GM21717 (cell line): ENCODE data around the gene POGZ.

ENCODE experiments used
- ATAC-seq: cut with Tn5 transposase; IDR thresholded peaks from one replicate; pipeline ENCODE4 v1.9.1; 2021; ENCODE audit warnings: mild to moderate bottlenecking, moderate library complexity; ENCODE audit not compliant: unreplicated experiment

Gene POGZ, protein sequence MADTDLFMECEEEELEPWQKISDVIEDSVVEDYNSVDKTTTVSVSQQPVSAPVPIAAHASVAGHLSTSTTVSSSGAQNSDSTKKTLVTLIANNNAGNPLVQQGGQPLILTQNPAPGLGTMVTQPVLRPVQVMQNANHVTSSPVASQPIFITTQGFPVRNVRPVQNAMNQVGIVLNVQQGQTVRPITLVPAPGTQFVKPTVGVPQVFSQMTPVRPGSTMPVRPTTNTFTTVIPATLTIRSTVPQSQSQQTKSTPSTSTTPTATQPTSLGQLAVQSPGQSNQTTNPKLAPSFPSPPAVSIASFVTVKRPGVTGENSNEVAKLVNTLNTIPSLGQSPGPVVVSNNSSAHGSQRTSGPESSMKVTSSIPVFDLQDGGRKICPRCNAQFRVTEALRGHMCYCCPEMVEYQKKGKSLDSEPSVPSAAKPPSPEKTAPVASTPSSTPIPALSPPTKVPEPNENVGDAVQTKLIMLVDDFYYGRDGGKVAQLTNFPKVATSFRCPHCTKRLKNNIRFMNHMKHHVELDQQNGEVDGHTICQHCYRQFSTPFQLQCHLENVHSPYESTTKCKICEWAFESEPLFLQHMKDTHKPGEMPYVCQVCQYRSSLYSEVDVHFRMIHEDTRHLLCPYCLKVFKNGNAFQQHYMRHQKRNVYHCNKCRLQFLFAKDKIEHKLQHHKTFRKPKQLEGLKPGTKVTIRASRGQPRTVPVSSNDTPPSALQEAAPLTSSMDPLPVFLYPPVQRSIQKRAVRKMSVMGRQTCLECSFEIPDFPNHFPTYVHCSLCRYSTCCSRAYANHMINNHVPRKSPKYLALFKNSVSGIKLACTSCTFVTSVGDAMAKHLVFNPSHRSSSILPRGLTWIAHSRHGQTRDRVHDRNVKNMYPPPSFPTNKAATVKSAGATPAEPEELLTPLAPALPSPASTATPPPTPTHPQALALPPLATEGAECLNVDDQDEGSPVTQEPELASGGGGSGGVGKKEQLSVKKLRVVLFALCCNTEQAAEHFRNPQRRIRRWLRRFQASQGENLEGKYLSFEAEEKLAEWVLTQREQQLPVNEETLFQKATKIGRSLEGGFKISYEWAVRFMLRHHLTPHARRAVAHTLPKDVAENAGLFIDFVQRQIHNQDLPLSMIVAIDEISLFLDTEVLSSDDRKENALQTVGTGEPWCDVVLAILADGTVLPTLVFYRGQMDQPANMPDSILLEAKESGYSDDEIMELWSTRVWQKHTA (N-terminal part only)

DNA sequence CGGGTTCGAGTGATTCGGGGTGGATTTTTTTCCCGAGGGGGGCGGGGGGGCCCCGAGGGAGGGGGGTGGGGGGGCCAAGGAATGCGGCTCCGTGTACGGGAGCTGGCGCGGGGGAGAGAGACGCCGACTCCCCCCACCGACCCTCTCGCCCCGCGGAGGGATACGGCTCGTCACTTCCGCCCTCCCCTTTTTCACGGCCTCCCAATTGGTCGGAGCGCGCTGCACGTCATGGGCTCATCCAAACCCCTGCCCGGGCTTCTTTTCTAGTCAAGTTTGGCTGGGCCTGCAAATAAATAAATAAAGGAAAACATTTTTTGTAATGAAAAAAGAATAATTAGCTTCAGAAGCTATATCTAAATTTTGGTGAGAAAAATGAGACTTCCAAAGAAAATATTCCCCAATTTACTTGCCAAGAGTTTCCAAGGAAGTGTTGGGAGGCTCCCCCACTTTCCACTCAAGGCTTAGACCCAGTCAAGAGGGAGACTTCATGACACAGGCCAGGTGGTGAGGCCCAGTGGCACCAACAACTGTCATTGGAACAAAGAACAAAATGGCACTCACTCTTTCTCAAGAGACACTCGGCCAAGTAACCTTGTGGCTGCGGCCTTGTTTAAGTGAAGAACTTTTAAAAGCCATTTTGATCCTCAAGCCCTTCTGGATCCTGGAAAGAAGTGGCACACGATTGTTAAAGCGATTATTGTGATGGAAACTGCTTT lies at the start of gene POGZ:
Gene POGZ (minus strand): TSS at position 164 of the 716 bp plus-strand sequence. CDS start 17,290 bp downstream, outside the sequence.
- ATAC-seq: peak; percentile 68

DNA sequence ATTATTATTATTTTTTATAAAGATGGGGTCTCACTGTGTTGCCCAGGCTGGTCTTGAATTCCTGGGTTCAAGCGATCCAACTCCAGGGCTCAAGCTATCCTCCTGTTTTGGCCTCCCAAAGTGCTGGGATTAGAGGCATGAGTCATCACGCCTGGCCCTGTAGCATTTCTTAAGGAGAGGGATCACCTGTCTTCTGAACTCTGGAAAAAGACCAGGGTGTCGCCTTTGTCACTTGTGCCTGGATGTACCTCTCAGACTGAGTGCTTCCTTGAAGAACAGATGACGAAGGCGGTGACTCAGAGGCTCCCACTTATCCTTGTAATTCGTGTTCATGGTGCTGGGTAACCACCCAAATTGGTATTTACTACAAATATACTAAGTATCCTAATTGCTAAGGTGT lies 49.5 kb upstream of the POGZ start:
- no peak for ATAC-seq

DNA sequence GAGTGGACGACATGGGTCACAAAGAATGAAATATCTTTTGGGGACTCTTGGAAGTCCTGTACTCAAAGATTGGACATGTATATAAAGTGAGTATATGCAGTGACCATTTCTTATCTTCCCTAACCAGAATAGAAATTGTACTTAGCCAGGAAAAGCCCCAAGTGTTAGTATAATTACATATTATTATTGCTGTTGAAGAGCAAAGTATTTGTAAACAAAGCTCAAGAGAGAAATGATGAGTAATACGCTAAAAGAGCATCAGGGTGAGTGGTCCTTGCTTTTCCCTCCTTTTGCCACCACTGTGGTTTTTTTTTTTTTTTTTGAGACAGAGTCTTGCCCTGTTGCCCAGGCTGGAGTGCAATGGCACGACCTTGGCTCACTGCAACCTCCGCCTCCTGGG lies 45.5 kb upstream of the POGZ start:
- ATAC-seq: no peak

DNA sequence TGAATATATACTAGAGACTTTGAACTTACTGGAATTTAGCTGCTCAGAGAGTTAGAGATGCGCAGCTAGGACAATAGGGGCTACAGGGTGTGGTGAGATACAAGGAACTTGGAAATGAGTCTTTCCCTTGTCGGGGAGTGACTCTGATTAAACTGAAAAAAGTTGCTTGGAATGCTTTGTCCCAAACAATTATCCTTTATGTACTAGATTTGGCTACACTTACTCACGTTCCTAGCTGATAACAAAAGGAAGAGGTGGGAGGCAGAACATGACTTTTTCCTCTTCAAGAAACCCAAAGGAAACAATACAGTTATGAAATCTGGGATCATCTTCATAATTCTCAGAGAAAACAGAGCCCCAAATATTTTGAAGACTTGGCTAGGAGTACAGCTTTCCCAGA lies 45.0 kb upstream of the POGZ start:
- no peak for ATAC-seq

DNA sequence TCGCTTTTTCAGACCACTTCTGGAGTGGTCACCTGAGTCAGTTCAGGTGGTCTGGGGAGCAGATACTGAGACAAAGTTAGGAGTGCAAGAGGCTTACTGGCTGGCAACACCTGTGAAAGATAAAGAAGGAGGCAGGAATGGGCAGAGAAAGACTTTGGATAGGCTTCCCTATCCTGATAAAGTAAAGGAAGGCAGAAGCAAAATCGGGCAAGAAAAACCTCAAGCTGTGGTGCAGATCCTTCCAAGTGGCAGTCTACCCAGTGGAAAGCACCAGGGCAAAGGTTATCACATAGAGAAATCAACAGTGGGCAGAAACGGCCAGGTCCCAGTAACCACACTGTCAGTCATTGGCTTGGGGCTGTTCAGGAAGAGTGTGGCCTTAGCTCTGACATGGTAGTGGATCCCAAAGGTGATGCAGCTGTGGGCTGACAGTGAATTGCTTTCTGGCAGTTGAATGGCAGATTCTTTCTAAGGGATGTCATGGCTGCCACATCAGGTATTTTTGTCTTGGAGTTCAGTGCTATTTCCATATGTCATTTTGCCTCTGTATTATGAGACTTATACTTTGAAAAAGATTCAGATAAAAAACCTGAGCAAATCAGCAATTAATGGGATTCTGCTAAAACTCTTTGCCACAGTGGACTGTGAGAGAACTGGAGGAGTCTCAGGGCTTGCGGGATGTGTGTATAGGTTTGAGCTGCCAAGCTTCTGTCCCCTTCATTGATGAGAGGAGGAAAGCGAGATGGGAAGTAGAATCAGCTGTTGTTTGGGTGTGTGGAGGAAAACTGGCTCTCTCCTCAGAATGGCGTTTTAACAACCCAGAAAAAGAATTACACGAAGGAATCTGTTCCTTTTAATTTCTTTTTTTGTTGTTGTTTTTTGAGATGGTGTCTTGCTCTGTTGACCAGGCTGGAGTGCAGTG lies 43.8 kb upstream of the POGZ start:
- ATAC-seq: no peak

DNA sequence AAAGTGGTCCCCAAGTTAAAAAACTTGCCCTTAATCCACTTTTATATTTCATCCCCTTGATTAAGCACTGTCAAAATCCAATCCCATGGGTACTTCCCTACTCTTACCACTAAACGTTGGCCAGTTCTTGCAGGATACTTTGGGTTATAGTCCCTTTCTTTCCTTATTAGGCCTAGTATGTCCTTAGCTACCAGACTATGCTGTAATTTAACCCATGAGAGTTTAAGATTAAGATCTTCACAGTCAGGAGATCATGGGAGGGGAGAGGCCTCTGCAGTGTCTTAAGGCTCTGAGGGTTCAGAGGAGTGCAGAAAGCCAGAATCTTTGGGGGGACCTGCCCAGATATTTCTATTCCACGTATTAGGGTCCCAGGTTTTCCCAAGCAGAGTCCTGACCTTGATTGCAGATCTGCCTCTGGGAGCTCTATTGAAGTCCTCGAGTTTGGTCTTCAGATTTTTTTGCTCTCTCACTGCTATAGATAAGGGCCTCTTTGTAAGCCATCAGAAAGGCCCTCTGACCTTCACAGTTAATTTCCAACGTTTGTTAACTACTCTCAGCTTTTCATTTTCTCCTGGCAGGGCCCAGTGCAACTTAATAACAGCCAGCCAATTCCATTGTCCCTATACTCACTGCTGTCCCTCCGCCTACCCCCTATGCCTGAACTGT lies 42.9 kb upstream of the POGZ start:
- ATAC-seq: no peak

DNA sequence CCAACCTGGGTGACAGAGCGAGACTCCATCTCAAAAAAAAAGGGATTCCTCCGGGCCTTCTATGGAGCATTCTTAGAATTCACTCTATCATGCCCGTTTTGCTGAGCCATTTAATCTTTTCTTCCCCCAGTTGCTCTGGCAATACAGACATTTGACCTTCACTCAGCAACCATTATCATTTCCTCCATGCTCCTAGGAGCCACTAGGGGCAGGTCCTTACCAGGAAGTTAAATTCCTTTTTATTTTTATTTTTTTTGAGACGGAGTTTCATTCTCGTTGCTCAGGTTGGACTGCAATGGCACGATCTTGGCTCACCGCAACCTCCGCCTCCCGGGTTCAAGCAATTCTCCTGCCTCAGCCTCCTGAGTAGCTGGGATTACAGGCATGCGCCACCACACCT lies 42.2 kb upstream of the POGZ start:
- no peak for ATAC-seq

DNA sequence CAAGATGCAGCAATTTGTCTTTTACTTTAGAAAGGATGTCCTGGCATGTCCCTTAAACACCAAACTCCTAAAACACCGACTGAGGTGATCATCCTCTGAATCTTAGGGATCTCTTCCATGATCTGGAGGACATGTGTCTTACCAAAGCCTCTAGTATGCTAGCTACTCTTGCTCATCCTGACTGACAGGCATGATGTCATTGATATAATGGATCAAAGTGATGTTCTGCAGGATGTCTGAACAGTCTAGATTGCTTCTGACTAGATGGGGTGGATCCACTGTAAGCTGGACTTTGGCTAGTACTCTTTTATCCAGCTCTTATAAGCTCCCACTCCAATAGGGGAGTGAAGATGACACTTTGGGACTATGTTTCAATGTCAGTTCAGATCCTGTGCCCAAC lies 40.6 kb upstream of the POGZ start:
- ATAC-seq: no peak

DNA sequence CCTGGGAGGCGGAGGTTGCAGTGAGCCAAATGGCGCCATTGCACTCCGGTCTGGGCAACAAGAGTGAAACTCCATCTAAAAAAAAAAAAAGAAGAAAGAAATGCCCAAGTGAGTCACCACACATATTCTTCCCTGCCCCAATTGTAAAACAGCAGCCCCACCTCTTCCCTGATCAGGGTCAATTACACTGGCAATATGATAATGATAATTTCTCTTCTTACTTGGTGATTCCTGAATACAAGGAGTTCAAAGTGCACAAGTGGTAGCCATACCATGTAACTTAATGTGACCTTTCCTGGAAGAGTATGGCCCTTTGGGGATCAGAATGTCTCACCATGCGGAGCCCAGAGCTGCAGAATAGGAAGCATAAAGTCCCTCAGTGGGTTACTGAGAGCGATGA lies 40.1 kb upstream of the POGZ start:
- ATAC-seq: no peak

DNA sequence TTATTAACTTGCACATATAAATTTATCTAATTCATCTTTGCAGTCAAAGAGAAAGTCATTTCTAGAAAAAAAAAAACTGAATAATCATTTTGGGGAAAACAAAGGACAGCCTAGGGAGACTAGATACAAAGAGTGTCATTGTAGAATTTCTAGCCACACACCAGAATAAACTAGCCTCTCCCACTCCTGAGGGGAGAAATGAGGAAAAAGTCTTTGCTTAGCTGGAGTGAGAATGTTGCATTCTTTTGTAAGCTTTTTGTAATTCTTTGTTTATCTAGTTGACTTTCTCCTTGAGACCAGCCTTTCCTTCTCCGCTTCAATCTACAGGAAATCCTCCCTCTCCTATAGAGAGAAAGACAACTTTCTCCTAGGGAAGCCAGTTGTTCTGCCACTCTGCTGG lies 36.0 kb upstream of the POGZ start:
- ATAC-seq: no peak

DNA sequence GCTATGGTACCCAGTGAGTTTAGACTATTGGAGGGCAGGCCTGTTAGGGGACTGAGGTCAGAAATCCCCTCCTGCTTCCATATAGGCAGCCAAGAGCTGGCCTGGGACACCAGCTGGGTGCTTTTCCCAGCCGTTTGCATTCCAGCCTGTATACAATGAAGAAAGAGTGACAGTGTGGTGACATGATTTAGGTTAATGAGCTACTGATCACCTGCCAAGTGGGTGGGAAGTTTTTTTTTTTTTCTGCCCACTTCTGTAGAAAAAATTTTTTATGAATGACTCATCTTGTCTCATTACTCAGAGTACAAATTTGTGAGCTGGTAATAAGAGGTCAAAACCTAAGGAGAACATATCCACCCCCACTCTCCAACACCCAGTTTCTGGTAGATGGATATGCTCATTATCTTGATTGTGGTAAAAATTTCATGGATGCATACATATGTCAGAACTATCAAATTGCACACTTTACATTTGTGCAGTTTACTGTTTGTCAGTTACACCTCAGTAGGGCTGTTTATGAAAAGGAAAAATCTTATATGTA lies 35.5 kb upstream of the POGZ start:
- no peak for ATAC-seq

DNA sequence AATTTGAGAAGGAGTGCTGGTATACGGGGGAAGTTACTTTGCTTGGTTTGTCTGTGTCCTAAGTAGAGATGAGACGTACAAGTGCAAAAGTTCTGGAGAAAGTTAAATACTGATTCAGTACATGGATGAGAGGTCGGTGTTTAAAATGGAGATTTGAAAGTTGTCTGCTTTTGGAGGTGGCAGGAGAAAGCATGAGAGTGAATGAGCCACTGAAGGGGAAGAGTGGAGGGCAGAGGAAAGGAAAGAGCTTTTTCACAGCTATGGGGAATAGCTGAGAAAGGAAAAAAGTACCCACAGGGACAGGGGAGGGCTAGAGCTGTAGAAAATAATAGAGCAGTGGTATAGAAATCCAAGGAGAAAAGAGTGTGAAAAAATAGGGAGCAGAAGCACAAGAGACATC lies 33.7 kb upstream of the POGZ start:
- no peak for ATAC-seq

DNA sequence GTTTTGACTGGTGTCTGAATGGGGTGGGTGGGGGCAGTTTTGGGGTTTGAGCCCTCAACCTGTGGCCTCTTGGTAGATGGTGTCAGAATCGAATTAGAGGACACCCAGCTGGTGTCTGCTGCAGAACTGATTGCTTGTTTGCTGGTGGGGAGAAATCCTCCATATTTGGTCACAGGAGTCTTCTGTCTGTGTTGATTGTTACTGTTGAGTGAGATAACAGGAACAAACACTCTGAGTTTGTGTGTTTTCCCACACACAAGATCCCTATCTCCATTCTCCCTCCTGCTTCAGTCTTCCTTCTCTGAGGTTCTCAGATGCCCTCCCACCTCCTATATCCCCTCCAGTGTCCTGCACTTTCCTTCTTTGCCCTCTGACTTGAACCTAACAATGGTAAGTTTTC lies 32.8 kb upstream of the POGZ start:
- no peak for ATAC-seq

DNA sequence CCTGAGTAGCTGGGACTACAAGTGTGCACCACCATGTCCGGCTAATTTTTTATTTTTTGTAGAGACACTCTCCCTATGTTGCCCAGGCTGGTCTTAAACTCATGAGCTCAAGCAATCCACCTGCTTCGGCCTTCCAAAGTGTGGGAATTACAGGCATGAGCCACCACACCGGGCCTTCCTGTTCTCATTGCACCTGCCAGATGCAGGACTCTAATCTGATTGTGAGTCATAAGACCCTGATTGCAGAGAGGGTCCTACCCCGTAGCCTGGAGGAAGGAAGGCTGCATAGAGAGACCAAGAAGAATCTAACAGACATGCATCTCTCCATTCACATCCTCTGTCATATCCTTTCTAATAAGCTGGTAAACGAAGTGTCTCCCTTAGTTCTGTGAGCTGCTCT lies 32.3 kb upstream of the POGZ start:
- no peak for ATAC-seq

DNA sequence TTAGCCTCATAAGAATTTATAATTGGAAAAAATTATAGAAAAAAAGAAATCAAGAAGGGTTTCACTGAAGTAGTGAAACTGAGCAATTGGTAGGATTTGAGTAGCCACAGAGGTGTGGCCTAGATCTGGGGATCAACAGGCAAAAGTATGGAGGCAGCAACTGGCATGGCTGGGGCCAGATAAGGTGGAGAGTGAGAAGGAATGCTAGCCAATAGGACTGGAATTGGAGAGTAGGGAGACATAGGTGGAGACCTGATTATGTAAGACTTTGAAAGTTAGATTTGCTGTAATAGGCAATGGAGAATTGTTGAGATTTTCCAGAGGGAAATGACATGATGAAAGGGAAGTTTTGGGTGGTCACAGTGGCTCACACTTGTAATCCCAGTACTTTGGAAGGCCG lies 27.3 kb upstream of the POGZ start:
- no peak for ATAC-seq

DNA sequence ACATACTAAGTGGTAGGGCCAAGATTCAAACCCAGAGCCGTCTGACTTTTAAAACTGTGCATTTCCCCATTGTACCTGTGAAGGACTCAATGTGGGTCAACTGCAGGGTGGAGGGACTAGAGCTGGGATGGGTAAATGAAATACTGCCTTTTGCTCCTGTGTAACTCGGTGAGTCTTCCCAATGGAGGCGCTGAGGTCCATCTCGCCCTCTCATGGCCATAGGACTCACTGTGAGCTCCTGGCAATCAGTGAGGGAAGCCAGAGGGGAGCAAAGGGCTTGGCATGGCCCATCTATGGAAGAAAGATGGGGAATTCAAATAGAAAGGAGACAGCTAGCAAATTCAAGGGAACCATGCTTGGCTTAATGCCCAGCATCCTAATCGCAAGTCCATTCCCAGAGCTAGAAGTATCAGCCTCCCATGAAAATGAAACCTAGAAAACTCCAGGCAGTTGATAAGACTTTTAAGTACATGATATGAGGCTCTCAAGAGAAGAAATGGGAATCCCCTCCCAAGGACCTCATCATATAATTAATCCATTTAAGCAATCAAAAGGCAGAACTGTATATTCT lies 26.5 kb upstream of the POGZ start:
- no peak for ATAC-seq

DNA sequence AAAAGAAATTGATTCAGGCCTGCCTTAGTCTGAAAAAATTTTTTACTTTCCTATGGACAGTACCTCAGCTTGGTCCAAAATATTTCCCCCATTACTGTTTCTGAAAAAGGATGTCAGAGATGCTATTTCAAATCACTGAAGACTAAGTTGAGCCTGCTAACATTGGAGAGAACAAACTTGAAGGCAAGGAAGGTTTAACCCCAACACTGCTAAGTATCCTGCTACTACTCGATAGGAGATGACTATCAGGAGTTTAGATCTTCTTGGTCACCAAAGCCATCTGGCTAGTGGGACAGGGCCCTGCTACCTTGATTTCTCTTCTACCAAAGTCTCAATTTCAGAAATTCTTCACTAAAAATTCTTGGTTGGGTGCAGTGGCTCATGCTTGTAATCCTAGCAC lies 22.7 kb upstream of the POGZ start:
- no peak for ATAC-seq

DNA sequence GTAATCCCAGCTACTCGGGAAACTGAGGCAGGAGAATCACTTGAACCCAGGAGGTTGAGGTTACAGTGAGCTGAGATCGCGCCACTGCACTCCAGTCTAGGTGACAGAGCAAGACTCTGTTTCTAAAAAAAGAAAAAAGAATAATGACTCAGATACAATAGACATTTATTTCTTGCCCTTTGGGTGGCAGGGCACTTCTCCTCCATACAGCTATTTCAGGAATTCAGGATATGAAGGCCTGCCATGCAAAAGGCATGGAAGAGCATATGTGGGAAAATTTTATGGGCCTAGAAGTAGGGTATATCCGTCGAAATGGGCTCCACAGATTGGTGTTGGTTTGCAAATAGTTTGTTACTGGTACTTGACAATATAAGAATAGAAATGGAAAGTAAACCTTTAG lies 20.2 kb upstream of the POGZ start:
- no peak for ATAC-seq

DNA sequence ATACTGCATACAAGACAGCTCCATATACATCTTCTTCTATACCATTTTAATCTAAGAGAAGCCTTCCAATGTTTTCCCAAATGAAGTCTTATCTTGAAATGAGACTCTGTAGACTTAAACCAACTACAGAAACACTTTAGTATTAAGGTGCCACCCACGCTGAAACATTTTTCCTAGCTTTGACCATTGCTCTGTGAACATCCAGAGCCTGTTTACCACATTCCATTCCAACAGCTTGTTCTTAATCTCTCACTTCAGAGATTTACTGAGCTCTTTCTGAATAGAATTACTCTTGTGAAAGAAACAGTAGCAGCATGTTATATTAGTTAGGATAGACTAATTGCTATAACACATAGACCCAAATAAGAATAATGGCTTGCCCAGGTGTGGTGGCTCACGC lies 19.6 kb upstream of the POGZ start:
- ATAC-seq: no peak
